OCI-LY3 (cell line): ENCODE results near the gene ARHGAP18.
A peak's percentile ranks its signal among the peaks of the same experiment; 100 is the strongest.

Experiments used
- H2AFZ ChIP-seq: fragments of 200-600, 300-600 bp; shearing (Covaris generic); 2 replicates; pipeline ENCODE4 v1.6.0; 2014; ENCODE audit warnings: antibody characterized with exemption, low read depth, low read length
- H3K27ac ChIP-seq: fragments of 200-600, 300-600 bp; sonication (generic); 2 replicates; pipeline ENCODE4 v1.5.1; 2014; ENCODE audit warnings: mild to moderate bottlenecking, low read length, moderate library complexity, mixed read lengths
- H3K27me3 ChIP-seq: fragments of 200-600, 300-600 bp; sonication (generic); 2 replicates; pipeline ENCODE4 v1.6.1; 2014; ENCODE audit warnings: low read depth, low read length, mixed read lengths
- H3K36me3 ChIP-seq: fragments of 200-600, 300-600 bp; sonication (generic); replicated peaks from 2 replicates; pipeline ENCODE3; 2014; ENCODE audit warnings: low read depth, low read length, mixed read lengths
- H3K4me1 ChIP-seq: fragments of 300-600, 200-600 bp; sonication (generic); 2 replicates; pipeline ENCODE4 v1.6.1; 2014; ENCODE audit warnings: low read length, mixed read lengths
- H3K4me2 ChIP-seq: fragments of 200-600, 300-600 bp; sonication (generic); 2 replicates; pipeline ENCODE4 v1.6.1; 2014; ENCODE audit warnings: low read length, mixed read lengths
- H3K4me3 ChIP-seq: fragments of 300-600, 200-600 bp; sonication (generic); 2 replicates; pipeline ENCODE4 v1.5.1; 2014; ENCODE audit warnings: antibody characterized with exemption, mild to moderate bottlenecking, low read length, moderate library complexity
- H3K79me2 ChIP-seq: fragments of 300-600, 200-600 bp; shearing (Covaris generic); 2 replicates; pipeline ENCODE4 v1.6.1; 2014; ENCODE audit warnings: mild to moderate bottlenecking, low read length, mixed read lengths
- H3K9ac ChIP-seq: fragments of 300-600, 200-600 bp; shearing (Covaris generic); 2 replicates; pipeline ENCODE4 v1.6.0; 2014; ENCODE audit warnings: mild to moderate bottlenecking, low read length, moderate library complexity
- H3K9me3 ChIP-seq: fragments of 200-600, 300-600 bp; shearing (Covaris generic); 2 replicates; pipeline ENCODE4 v1.6.1; 2014; ENCODE audit warnings: low read length, mixed read lengths; ENCODE audit not compliant: insufficient read depth
- H4K20me1 ChIP-seq: fragments of 200-600, 300-600 bp; sonication (generic); 2 replicates; pipeline ENCODE4 v1.6.1; 2016; ENCODE audit warnings: low read length, mixed read lengths; ENCODE audit not compliant: insufficient read depth
- EZH2phosphoT487 ChIP-seq: fragments of 200-600 bp; shearing (Covaris generic); IDR thresholded peaks from 2 replicates; pipeline ENCODE4 v1.6.1; 2018; ENCODE audit warnings: antibody characterized with exemption, mixed run types, low read depth
- TF ChIP-seq, protein P1 (sequence below): fragments of 200-600, 300-600 bp; sonication (generic); IDR thresholded peaks from 2 replicates; pipeline ENCODE4 v1.5.1; 2014; ENCODE audit warnings: antibody characterized with exemption, low read length, low read depth

Gene ARHGAP18

DNA sequence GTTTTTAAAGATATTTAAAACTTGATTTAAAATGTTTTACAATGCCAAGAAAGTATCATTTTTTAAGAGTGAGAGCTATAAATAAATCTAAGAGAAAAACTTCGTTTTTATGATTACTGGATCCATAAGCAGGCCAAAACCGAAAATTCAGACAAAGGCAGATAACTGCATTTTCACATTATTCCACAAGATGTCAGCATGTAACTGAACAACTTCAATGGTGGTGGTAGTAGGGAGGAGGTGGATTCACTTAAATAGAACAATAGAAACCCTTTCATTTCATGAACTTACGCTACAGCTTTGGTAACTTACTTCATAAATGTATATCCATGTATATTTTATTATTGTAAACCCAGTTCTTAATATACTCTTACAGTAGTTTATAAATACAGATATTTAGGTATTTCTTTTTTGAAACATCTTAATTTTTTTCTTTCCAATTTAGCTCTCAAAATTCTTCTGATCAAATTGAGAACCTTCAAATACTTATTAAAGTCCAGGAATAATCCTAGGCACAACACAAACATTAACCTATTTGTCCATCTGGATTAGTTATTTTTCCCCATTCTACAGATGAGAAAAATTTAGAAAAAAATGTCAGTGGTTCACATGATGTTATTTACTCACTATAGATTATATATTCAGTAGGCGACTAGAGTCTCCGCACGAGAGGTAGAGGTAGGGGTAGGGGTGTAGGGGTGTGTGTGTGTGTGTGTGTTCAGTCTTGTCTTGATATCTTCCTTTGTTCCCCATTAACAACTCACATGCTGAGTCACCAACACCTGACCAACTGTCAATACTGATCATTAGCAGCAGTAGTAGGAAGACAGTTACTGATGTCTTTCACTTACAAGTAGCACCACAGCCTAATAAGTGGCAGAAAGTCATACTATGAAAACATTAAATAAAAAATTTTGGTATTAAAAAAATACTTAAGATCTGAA lies 111.5 kb downstream of the ARHGAP18 start:
- H3K4me3 ChIP-seq = peak overlapping the region; percentile 53; the same call in 1 of the 2 replicates
- peaks cover 66% of the 10 kb centered on the region for H3K4me1 ChIP-seq
- TF ChIP-seq, protein P1, sequence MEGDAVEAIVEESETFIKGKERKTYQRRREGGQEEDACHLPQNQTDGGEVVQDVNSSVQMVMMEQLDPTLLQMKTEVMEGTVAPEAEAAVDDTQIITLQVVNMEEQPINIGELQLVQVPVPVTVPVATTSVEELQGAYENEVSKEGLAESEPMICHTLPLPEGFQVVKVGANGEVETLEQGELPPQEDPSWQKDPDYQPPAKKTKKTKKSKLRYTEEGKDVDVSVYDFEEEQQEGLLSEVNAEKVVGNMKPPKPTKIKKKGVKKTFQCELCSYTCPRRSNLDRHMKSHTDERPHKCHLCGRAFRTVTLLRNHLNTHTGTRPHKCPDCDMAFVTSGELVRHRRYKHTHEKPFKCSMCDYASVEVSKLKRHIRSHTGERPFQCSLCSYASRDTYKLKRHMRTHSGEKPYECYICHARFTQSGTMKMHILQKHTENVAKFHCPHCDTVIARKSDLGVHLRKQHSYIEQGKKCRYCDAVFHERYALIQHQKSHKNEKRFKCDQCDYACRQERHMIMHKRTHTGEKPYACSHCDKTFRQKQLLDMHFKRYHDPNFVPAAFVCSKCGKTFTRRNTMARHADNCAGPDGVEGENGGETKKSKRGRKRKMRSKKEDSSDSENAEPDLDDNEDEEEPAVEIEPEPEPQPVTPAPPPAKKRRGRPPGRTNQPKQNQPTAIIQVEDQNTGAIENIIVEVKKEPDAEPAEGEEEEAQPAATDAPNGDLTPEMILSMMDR = peak; percentile 74
- TF ChIP-seq EZH2phosphoT487 = no peak
- peak overlapping the region; percentile 87 for H3K27ac ChIP-seq
- no peaks in the 10 kb centered on the region for H3K9me3 ChIP-seq
- peak overlapping the region; percentile 66 for H3K9ac ChIP-seq
- H3K36me3 ChIP-seq = peaks cover 13% of the 10 kb centered on the region
- no peaks in the 10 kb centered on the region for H3K27me3 ChIP-seq
- peaks cover 23% of the 10 kb centered on the region for H3K79me2 ChIP-seq
- H4K20me1 ChIP-seq = no peaks in the 10 kb centered on the region
- no peak overlapping the region for H2AFZ ChIP-seq
- H3K4me2 ChIP-seq = peak overlapping the region; percentile 82

- Histone ChIP-seq H3K27me3 (no peaks in the 10 kb centered on the region), H3K4me3 (no peak overlapping the region), H3K9ac (peak overlapping the region; percentile 18; the same call in 1 of the 2 replicates), H2AFZ (no peak overlapping the region), H3K36me3 (peaks cover 25% of the 10 kb centered on the region), H3K27ac (peak overlapping the region; percentile 0; the same call in 1 of the 2 replicates), H3K79me2 (peaks cover 17% of the 10 kb centered on the region), H3K4me2 (peak overlapping the region; percentile 82), H4K20me1 (no peaks in the 10 kb centered on the region), H3K9me3 (no peaks in the 10 kb centered on the region), H3K4me1 (peaks cover 54% of the 10 kb centered on the region)
- TF ChIP-seq EZH2phosphoT487 = no peak
- TF ChIP-seq, protein P1 = no peak
These were observed 112.8 kb downstream of the ARHGAP18 start for GRCh38 chr6:129597023-129597713.

- Histone ChIP-seq H3K4me3 (no peak overlapping the region), H3K4me1 (peaks cover 48% of the 10 kb centered on the region), H3K79me2 (peaks cover 11% of the 10 kb centered on the region), H3K36me3 (peaks cover 29% of the 10 kb centered on the region), H3K4me2 (no peak overlapping the region), H4K20me1 (no peaks in the 10 kb centered on the region), H3K9ac (no peak overlapping the region), H3K27ac (no peak overlapping the region), H3K9me3 (no peaks in the 10 kb centered on the region), H2AFZ (no peak overlapping the region), H3K27me3 (no peaks in the 10 kb centered on the region)
- no peak for TF ChIP-seq EZH2phosphoT487
These were observed 113.5 kb downstream of the ARHGAP18 start for GRCh38 chr6:129596522-129596921.

DNA sequence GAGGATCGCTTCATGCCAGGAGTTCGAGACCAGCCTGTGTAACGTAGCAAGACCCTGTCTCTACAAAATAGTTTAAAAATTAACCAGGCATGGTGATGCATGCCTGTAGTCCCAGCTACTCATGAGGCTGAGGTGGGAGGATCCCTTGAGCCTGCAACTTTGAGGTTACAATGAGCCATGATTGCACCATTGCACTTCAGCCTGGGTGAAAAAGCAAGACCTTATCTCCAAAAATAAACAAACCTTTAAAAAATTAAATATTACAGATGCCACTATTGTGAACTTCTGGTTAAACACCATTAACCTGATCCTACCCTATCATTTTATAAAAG lies 116.8 kb downstream of the ARHGAP18 start:
- no peaks in the 10 kb centered on the region for H3K27me3 ChIP-seq
- no peaks in the 10 kb centered on the region for H3K9me3 ChIP-seq
- H3K4me3 ChIP-seq = no peak overlapping the region
- no peak overlapping the region for H3K27ac ChIP-seq
- no peaks in the 10 kb centered on the region for H4K20me1 ChIP-seq
- H3K9ac ChIP-seq = no peak overlapping the region
- H3K4me1 ChIP-seq = peaks cover 18% of the 10 kb centered on the region
- peaks cover 32% of the 10 kb centered on the region for H3K36me3 ChIP-seq
- H2AFZ ChIP-seq = no peak overlapping the region
- H3K79me2 ChIP-seq = no peaks in the 10 kb centered on the region
- no peak overlapping the region for H3K4me2 ChIP-seq
- no peak for TF ChIP-seq EZH2phosphoT487
- TF ChIP-seq, protein P1 = no peak
